HG02642 (cell line): ENCODE data around the gene DAZAP1.

Experiments used
- ATAC-seq: cut with Tn5 transposase; IDR thresholded peaks from one replicate; pipeline ENCODE4 v1.9.1; 2021; ENCODE audit warnings: mild to moderate bottlenecking; ENCODE audit not compliant: unreplicated experiment, poor library complexity

The DAZAP1 gene

DNA sequence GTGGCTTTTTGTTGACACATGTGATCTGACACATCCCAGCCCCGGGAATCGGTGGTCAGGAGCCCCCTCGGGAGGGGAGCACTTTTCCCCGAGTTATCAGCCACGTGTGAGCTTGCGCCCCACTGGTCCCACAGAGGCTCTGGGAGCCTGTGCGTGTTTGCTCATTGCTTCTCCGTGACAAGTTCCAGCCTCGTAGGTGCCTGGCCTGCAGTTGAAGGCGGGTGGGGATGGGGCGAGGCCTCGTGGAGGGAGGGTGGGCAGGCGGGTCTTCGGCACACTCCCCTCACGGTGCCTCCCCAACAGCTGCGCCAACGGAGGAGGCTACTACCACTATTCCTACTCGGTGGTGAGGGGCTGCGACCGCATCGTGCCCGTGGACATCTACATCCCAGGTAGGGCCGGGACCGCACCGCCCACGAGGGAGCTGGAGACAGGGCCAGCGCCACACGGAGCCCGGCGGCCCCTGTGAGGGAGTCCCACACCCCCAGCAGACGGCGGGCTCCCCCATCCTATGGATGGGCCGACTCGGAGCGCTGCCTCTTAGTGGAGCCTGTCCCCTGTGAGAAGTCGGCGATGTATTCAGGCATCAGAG is 14.4 kb upstream of the DAZAP1 start:
- no peak for ATAC-seq

DNA sequence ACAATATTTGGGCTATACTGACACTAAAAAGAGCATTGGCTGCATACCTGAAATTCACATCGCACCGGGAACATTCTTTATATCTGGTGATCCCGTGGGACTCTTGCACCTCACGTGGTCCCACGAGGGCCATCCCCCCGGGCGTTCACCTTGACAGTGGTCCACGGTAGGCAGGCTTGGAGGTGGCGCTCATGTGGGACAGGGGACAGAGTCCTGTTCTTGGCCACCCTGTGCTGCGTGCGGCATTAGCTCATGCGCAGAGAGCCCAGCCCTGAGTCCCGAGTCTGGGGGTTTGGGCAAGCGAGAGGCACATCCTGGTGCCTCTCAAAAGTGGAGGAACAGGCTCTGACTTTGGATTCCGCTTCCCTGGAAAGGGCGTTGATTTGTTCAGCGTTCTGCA is 13.5 kb upstream of the DAZAP1 start:
- ATAC-seq, result no peak

DNA sequence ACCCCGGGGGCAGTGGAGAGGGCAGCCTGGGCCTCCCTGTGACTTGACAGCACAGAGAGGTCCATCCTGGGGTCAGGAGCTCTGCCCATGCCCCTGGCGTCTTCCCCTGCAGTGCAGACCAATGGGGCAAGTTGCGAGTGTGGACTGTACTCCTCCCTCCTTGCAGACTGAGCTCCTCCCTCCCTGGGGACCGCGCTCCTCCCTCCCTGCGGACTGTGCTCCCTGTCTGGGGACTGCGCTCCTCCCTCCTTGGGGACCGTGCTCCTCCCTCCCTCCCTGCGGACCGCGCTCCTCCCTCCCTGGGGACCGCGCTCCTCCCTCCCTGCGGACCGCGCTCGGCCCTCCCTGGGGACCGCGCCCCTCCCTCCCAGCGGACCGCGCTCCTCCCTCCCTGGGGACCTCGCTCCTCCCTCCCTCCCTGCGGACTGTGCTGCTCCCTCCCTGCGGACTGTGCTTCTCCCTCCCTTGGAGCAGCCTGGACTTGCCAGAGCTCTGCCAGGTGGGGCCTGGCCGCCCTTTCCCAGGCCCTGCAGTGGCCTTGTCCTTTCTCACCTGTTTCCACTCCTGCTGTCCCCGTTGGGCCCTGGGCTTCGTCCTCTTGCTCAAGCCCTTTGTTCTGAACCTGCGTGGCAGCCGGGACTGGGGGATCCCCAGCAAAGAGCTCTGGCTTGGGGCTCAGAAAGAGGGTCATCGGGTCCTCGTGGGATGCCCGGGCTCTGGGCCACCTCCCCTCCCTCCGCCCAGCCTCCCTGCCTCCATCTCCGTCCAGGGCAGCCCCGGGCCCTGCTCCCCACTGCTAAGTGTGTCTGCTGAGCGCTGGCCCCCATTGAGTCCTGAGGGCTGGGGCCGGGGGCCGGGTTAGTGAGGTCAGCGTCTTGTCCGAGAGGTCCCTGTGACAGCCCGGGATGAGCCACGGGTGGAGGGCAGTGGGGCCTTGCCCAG is 12.9 kb upstream of the DAZAP1 start:
- no peak for ATAC-seq

DNA sequence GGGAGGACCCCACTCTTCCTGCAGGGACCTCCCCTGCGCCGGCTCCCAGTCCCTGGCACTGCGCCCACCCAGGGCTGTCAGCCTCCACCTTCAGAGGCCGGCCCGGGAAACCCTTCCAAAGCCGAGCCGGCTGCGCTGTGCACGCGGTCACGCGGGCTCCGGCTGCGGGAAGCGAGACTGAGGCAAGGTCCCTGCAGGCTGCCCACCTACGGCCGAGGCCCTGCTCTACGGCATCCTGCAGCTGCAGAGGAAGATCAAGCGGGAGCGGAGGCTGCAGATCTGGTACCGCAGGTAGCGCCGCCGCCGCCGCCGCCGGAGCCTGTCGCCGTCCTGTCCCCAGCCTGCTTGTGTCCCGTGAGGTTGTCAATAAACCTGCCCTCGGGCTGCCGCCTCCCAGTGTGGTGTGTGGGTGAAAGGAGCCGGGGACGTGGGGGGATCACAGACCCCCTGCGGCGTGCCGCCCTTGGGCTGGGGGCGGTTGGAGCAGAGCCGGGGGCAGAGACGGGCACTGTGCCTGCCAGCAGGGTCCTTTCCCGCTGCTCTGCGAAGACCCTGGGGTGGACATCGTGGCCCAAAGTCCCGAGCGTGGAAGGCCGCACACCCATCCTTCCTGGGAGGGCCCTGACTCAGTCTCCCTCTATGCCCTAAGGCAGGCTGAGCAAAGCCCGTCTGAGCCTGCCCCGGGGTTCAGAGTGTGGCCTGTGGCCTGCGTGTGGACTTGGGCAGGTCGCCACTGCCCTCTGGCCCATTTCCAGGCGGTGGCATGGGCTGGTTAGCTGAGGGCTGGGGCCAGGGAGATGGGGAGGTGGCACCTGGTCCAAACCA is 12.0 kb upstream of the DAZAP1 start:
- no peak for ATAC-seq

DNA sequence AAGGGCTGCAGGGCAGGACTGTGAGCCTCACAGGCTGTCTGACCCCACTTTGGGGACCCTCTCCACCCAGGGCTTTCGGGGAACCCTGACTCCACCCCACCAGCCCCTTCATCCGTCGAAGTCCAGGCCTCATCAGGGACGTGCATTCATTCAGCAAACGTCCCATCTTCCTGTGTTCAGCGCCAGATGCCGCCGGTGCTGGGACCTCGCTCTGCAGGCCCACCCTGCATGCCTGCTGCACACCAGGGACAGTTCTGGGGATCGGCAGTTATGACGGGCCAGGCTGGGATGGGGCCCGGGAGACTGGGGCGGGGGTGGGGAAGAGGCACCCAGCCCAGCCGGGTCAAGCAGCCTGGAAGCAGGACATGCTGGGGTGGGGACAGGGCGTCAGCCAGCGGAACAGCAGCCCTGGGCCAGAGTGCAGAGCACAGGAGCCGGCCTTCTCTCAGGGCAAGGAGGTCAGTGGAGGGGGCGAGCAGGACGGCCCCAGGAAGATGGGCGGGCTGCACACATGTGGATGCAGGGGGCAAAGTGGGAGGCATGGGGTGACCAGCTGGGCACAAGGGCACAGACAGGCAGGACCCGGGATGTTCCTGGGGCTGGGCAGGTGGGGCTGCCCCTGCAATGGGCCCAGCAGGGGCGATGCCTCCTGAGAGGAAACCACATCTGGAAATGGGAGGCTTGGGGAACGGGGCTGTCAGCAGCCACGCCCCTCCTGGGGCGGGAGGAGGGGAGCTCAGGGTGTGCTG is 11.2 kb upstream of the DAZAP1 start:
- ATAC-seq, result no peak

DNA sequence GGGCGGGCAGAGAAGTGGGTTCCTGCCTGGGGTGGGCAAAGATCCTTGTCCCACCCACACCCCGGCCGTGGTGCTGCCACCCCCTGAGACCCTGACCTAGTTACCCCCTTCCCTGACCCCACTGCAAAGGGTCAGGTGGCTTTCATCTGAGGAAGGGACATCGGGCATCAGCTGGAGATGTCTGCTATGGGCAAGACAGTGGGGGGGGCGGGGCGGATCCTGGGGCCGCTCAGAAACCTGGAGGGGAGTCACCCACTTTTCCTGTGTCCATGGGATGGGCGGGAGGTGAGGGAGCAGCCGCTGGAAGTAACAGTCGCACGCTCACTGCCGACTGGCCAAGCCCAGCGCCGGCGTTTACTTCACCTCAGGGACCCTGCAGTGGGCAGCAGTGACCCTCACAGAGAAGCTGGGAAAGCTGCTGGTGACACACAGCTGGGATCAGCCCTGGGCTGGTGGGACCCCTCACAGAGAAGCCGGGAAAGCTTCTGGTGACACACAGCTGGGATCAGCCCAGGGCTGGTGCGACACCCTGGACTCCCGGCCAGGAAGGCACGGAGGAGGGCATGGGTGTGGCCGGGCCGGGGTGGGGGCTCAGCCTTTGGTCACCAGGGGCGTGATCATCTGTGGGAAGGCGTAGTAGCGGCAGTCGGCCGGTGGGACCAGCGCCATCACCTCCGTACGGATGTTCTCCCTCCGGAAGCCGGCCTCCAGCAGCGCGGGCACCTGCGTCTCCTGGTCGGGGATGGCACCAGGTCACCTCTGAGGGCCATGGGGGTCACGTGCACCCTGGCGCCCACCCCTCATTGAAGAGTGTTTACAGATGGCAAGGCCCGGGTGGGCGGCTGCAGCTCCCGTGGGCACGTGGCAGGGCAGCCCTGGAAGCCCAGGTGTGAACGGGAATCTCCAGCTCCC is 10.4 kb upstream of the DAZAP1 start:
- ATAC-seq, result no peak

DNA sequence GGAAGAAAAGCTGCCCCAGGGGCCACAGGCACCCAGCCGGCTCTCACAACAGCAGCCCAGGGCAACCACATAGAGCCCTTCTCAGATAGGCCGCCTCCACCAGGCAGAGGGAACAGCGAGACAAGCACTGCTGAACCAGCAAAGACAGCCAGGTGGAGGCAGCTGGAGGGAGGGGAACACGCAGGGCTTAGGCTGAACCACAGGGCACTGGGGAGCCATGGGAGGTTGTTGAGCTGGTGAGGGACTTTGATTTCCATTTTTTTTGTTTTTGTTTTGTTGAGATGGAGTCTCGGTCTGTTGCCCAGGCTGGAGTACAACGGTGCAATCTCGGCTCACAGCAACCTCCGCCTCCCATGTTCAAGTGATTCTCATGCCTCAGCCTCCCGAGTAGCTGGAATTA is 9.5 kb upstream of the DAZAP1 start:
- no peak for ATAC-seq

DNA sequence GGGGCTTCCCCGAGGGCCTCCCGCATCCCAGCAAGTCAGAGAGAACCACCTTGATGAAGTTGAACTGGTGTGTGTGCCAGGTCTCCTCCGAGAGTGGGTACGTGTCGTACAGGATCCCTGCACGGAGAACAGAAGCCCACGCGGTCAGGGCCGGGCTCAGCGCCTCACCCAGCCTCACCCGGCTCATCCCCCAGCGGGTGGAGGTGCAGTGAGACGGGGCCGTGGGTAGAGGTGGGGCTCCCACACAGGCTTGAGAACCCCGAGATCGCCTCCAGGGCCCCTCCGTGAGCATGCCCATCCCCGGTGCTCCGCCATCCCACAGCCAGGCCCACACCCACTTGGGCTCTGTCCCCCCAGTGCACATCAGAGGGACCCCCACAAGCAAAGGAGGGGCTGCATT is 8.3 kb upstream of the DAZAP1 start:
- ATAC-seq, result no peak

DNA sequence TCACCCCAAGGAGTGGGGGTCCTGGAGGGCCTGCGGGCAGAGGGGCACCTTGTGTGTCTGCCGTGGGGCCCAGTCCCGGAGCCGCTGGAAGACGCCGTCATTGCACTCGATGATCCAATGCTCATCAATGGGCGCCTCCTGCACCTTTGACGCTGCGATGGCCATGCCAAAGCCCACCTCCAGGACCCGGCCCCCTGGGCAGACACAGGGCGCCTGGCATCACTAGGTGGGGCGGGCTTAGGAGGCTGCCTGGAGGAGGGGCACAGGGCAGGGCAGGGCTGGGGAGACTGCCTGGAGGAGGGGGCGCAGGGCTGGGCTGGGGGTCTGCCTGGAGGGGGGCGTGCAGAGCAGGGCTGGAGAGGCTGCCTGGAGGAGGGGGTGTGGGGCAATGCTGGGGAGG is 7.6 kb upstream of the DAZAP1 start:
- no peak for ATAC-seq

DNA sequence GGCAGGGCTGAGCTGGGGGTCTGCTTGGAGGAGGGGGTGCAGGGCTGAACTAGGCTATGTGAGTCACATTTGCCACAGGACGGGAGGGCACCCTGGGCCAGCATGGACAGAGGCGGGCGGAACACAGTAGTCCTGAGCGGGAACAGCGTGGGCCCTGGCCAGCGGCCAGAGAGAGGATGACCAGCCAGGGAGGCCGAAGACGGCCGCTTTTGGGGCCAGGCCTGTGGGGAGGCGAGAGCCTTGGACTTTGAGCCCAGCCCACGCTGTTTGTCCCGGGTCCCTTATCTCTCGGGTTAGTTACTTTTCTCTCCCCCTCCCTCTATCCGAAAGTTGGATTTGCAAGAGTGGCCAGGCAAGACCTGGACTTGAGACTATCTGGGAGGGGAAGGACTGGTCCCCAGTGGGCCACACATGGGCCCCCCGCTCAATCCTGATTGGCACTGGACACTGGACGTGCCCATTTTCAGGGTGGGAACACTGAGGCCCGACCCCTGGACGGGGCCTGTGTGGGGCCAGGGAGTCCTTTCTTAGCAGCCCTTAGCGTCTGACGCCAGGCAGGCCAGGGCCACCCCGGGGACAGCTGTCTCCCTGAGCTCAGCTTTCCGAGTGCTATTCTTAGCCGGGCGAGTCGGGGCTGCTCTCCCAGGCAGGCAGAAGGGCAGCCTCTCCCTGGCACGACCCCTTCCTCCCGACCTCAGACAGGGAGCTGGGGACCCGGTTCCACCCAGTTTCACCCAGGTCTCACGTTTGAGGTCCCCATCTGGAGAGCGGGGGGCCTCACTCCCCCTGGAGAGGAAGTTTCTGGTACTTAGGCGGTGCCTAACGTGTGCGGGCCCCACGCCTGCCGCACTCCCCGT is 6.9 kb upstream of the DAZAP1 start:
- ATAC-seq, result no peak

DNA sequence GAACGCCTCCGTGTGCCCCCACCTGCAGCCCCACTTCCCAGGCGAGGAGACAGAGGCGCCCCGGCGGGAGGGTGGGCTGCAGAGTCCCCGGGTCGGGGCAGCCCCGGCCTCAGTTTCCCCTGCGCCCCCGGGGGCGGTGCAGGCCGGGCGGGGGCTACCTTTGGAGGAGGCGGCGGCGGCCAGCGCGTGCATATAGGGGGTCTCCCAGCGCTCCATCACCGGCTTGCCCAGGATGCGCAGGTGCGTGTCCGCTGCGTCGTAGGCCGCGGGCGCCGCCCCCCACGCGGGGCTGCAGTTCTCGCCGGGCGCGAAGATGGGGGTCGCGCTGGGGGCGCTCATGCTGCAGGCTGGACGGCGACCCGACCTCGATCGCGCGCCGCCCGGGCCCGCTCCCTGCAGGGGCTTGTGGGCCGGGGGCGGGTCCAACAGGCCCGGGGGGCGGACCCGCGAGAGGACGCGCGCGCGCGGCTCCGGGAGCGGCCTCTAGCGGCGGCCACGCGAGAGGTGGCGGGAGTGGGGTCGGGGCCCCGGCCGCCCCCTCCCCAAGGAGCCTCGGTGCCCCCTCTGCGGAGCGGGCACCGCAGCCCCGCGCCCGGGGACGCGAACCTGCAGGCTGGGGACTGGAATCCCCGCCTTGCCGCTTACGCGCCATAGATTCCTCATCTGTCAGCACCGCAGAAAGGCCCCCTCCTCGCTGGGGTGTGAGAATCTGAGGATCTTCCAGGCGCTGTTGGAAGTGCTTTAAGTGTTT is 6.1 kb upstream of the DAZAP1 start, which contains the start of gene GAMT:
Gene GAMT, minus strand, starts transcription at position 405 of the 751 bp plus-strand sequence. Its CDS starts 66 bp downstream, at position 339.
- ATAC-seq, result no peak

DNA sequence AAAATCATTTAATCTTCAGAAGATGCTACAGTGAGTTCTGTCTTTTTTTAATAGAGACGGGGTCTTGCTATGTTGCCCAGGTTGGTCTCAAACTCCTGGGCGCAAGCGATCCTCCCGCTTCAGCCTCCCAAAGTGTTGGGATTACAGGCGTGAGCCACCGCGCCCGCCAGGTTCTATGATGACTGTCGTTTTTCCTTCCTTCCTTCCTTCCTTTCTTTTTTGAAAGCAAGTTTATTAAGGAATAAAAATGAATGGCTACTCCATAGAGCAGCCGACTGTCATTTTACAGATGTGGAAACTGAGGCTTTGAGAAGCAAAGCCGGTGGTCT is 5.5 kb upstream of the DAZAP1 start:
- ATAC-seq, result no peak

DNA sequence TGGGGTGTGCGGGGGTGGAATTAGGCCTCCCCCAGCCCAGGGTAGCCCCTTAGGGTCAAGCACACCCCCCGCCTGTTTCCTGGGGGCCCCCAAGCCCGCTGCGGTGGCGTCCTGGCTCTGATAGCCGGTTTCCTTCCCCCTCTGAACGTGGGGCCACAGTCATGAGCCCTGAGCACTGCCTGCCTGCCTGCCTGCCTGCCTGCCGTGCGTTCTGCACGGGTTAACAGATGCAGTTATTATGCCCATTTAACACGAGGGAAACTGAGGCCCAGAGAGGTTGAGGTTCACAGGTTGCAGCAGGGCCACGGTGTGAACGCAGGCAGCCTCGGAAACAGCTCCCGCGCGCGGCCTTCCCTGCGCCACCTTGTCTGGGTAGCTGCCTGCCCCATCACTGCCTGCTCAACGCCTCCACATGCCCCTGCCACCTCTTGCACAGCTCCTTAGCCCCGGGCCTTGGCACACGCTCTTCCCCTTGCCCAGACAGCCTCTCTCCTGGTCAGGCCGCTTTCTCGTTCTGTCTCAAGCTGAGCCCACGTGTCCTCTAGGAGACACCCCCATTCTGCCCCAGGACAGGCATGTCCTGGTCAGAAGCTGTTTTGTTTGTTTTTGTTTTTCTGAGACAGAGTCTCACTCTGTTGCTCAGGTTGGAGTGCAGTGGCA is 4.8 kb upstream of the DAZAP1 start:
- no peak for ATAC-seq

DNA sequence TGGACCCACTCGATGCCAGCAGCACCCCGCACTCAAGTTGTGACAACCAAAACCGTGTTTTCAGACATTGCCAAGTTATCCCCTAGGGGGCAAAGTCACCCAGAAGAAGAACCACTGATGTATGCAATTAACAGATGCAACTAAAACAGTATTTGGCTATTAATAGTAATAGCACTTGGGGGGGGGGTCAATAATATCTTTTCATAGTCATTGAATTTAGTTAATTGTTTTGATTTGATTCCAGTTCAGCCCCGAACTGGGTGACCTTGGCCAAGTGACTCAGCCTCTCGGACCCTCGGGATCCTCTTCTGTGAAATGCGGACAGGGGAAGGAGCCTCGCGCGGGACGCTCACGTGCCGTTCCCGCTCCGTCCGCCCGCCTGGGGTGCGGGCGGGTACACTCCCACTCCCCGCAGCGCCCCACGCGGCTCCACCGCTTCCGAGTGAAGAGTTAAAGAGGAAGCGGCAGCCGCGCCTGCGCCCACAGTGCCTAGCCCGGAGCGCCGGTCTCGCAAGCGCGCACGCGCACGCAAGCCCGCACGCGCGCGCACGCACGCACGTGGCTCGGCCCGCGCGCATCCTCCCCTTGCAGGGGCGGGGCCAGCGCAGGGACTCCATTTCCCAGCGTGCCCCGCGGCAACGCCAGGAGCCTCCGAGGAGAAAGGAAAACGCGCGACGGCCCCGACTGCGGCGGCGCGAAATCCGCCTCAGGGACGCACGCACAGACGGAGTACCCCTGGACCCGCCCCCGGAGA is 435 bp upstream of the DAZAP1 start:
- peak; percentile 83 for ATAC-seq

DNA sequence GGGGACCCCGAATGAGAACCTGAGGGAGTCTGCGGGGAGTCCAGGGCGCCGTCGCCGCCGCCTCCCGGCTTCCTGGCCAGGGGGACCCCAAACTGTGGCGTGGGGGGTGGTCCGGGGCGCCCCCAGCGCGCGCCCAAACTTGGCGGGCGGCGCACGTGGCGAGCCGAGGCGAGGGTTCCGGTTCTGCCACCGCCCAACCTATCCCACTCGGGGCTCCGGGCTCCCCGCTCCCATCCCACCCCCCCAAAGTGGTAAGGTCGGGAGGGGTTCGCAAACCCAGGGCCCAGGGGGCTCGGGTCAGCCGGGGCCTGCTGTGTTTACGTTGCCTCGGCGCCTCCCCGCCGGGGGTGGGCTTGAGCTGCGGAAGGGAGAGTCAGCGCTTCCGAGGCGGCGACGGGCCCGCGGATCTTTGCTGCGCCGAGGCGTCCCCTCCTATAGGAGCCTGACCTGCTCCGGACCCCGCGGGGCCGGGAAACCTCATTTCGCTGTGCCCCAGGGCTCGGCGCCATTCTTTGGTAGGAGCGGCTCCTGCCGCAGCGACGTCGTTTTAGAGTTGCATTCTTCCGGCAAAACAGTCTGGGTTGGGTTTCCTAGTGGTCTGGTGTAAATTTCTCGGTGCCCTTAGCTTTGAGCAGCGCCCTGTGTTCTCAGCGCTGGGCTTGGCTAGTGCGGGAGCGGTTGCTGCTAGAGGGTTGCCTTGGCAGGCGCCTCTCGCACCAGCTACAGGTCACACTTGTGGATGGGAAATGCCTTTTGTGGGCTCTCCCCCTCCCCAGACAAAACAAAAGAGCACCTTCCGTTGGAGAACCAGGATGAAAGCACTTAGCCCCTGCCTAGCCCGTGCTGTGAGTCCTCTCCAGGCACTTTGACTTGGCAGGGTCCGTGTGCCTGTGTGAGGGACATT is 1.2 kb downstream of the DAZAP1 start:
- ATAC-seq, result peak; percentile 2
